ENCODE data around the gene PIR.

PIR gene

DNA sequence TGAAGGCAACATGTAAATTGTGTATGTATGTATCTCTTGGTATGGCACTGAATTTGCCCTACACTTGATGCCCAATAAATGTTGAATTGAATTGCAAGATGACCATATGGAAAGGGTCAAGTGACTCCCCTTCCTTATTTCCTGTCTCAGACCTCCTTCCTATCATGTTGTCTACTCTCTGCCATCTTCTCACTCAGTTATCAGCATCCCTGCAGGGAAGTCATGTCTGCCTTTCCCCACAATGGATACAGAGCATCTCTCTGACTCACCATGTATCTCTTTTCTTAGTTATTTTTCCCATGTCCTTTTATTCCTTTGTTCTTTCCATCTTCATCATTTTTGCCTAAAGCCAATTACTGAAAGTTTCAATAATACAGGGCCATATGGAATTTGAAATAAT, 30.0 kb upstream of the PIR start:
- Histone ChIP-seq H3K18ac (ENCODE audit: low read length) (no peak overlapping the region), H2BK15ac (replicated peaks; ENCODE audit: low read depth) (no peak overlapping the region), H3K79me1 (ENCODE audit: low read length) (no peaks in the 10 kb centered on the region), H3K4me3 (ENCODE audit: low read length) (no peak overlapping the region), H3K27me3 (ENCODE audit: insufficient read depth, low read length, poor library complexity) (no peaks in the 10 kb centered on the region), H2BK5ac (ENCODE audit: low read length) (no peak overlapping the region), H3K4ac (ENCODE audit: low read depth, low read length) (no peak overlapping the region), H2BK120ac (ENCODE audit: low read depth, low read length) (no peak overlapping the region), H3K79me2 (ENCODE audit: control insufficient read depth, insufficient read depth, low read length) (no peaks in the 10 kb centered on the region), H3K27ac (ENCODE audit: low read depth, low read length) (no peak overlapping the region), H2AK5ac (ENCODE audit: low read length) (no peak overlapping the region), H4K5ac (ENCODE audit: low read length) (no peak overlapping the region), H3K4me1 (ENCODE audit: control insufficient read depth, low read depth, low read length) (no peaks in the 10 kb centered on the region), H3K9ac (ENCODE audit: low read length) (no peak overlapping the region), H4K8ac (ENCODE audit: low read depth, low read length) (no peak overlapping the region), H3K36me3 (ENCODE audit: control insufficient read depth, insufficient read depth, low read length) (no peaks in the 10 kb centered on the region), H3K56ac (ENCODE audit: low read length) (no peak overlapping the region), H3K23ac (ENCODE audit: low read length) (no peak overlapping the region), H3K4me2 (ENCODE audit: low read length) (no peak overlapping the region)
- peak; percentile 18 for DNase-seq

- Histone ChIP-seq H3K27ac (ENCODE audit: low read depth, low read length) (no peak overlapping the region), H2BK5ac (ENCODE audit: low read length) (no peak overlapping the region), H3K4ac (ENCODE audit: low read depth, low read length) (no peak overlapping the region), H3K4me3 (ENCODE audit: low read length) (no peak overlapping the region), H3K27me3 (ENCODE audit: insufficient read depth, low read length, poor library complexity) (no peaks in the 10 kb centered on the region), H3K4me1 (ENCODE audit: control insufficient read depth, low read depth, low read length) (no peaks in the 10 kb centered on the region), H2BK15ac (replicated peaks; ENCODE audit: low read depth) (no peak overlapping the region), H3K36me3 (ENCODE audit: control insufficient read depth, insufficient read depth, low read length) (no peaks in the 10 kb centered on the region), H4K5ac (ENCODE audit: low read length) (no peak overlapping the region), H3K9ac (ENCODE audit: low read length) (no peak overlapping the region), H3K23ac (ENCODE audit: low read length) (no peak overlapping the region), H2AK5ac (ENCODE audit: low read length) (no peak overlapping the region), H3K4me2 (ENCODE audit: low read length) (no peak overlapping the region), H3K79me2 (ENCODE audit: control insufficient read depth, insufficient read depth, low read length) (no peaks in the 10 kb centered on the region), H3K79me1 (ENCODE audit: low read length) (no peaks in the 10 kb centered on the region), H3K18ac (ENCODE audit: low read length) (no peak overlapping the region), H2BK120ac (ENCODE audit: low read depth, low read length) (no peak overlapping the region), H3K56ac (ENCODE audit: low read length) (no peak overlapping the region), H4K8ac (ENCODE audit: low read depth, low read length) (no peak overlapping the region)
- DNase-seq: no peak
- WGBS (ENCODE audit: extremely low coverage, insufficient coverage, low lambda C conversion rate): no CpG with 5 or more reads among the region's 3 CpGs
These were observed 29.3 kb upstream of the PIR start for GRCh38 chrX:15522464-15522863.

DNA sequence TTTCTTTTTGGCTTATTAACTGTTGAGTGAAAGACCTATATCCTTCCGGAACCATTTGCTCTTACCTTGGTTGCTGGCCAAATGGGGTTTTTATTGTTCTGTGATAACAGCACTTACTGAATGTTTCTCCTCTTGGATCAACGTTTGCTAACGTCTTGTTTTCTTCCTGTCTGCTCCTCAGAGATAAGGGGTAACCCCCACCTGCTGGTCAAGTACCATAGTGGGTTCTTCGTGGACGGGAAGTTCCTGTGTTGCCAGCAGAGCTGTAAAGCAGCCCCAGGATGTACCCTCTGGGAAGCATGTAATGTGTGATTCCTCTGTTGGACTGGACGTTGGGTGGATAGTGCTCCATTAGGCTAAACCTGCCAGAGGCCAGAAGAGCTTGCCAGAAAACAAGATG, 22.8 kb upstream of the PIR start:
- Histone ChIP-seq H2AK5ac (ENCODE audit: low read length) (no peak overlapping the region), H2BK5ac (ENCODE audit: low read length) (no peak overlapping the region), H2BK15ac (replicated peaks; ENCODE audit: low read depth) (no peak overlapping the region), H3K18ac (ENCODE audit: low read length) (no peak overlapping the region), H3K4me3 (ENCODE audit: low read length) (no peak overlapping the region), H3K23ac (ENCODE audit: low read length) (no peak overlapping the region), H3K4ac (ENCODE audit: low read depth, low read length) (no peak overlapping the region), H4K8ac (ENCODE audit: low read depth, low read length) (no peak overlapping the region), H3K56ac (ENCODE audit: low read length) (no peak overlapping the region), H3K9ac (ENCODE audit: low read length) (no peak overlapping the region), H3K36me3 (ENCODE audit: control insufficient read depth, insufficient read depth, low read length) (no peaks in the 10 kb centered on the region), H3K79me2 (ENCODE audit: control insufficient read depth, insufficient read depth, low read length) (no peaks in the 10 kb centered on the region), H3K27me3 (ENCODE audit: insufficient read depth, low read length, poor library complexity) (no peaks in the 10 kb centered on the region), H3K27ac (ENCODE audit: low read depth, low read length) (no peak overlapping the region), H3K4me2 (ENCODE audit: low read length) (no peak overlapping the region), H3K79me1 (ENCODE audit: low read length) (no peaks in the 10 kb centered on the region), H2BK120ac (ENCODE audit: low read depth, low read length) (no peak overlapping the region), H3K4me1 (ENCODE audit: control insufficient read depth, low read depth, low read length) (no peaks in the 10 kb centered on the region), H4K5ac (ENCODE audit: low read length) (no peak overlapping the region)
- peak; percentile 59 for DNase-seq
- no CpG with 5 or more reads among the region's 6 CpGs for WGBS (ENCODE audit: extremely low coverage, insufficient coverage, low lambda C conversion rate)

DNA sequence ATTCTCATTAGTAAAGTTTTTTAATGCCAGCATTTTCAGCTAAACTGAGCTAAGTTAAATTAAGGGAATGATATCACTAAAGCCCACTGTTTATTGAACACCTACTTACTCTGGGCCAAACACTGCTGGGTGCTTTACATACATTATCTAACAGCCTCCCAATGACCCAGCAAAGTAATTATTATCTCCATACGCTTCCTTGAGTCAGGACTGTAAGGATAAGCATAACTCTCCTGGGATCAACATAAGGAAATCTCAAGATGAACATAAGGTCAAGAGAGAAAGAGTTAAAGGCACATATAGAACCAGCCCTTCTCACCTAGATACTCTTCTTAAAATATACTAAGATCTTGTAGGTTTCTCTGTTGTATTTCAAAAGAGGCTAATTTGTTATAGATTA, 21.1 kb upstream of the PIR start:
- Histone ChIP-seq H3K56ac (ENCODE audit: low read length) (no peak overlapping the region), H3K27ac (ENCODE audit: low read depth, low read length) (no peak overlapping the region), H3K36me3 (ENCODE audit: control insufficient read depth, insufficient read depth, low read length) (no peaks in the 10 kb centered on the region), H4K8ac (ENCODE audit: low read depth, low read length) (no peak overlapping the region), H4K5ac (ENCODE audit: low read length) (no peak overlapping the region), H2BK15ac (replicated peaks; ENCODE audit: low read depth) (no peak overlapping the region), H3K79me2 (ENCODE audit: control insufficient read depth, insufficient read depth, low read length) (no peaks in the 10 kb centered on the region), H3K4ac (ENCODE audit: low read depth, low read length) (no peak overlapping the region), H3K4me3 (ENCODE audit: low read length) (no peak overlapping the region), H2BK5ac (ENCODE audit: low read length) (no peak overlapping the region), H3K9ac (ENCODE audit: low read length) (no peak overlapping the region), H3K27me3 (ENCODE audit: insufficient read depth, low read length, poor library complexity) (no peaks in the 10 kb centered on the region), H3K23ac (ENCODE audit: low read length) (no peak overlapping the region), H2AK5ac (ENCODE audit: low read length) (no peak overlapping the region), H3K79me1 (ENCODE audit: low read length) (no peaks in the 10 kb centered on the region), H3K18ac (ENCODE audit: low read length) (no peak overlapping the region), H3K4me1 (ENCODE audit: control insufficient read depth, low read depth, low read length) (no peaks in the 10 kb centered on the region), H2BK120ac (ENCODE audit: low read depth, low read length) (no peak overlapping the region), H3K4me2 (ENCODE audit: low read length) (no peak overlapping the region)
- DNase-seq: no peak
- WGBS (ENCODE audit: extremely low coverage, insufficient coverage, low lambda C conversion rate): no CpG with 5 or more reads among the region's 1 CpG

DNA sequence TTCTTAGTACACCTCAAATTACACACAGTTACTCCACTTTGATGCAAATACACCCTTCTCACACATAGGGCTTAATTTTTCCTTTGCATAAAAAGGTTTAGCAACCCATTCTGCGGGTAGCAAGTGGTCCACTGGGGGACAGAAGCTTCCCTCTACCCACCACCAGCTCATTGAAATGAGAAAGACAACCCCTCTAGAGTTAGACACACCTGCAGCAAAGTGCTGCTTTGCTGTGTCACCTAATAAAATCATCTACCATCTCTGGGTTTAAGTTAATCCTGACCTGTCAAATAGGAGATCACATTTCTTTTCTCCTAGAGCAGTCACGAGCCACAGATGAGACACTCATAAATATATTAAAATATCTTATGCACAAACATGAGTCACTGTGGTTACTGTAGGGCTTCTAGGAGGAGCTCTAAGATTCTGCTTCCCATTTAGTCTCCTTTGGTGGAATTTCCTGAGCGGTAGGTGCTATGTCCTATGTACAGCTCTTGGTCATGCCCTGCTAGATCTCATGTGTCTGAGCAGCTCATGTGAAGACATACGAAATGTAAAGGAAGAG, 19.4 kb upstream of the PIR start:
- Histone ChIP-seq H3K4me3 (ENCODE audit: low read length) (no peak overlapping the region), H2BK5ac (ENCODE audit: low read length) (no peak overlapping the region), H3K4me1 (ENCODE audit: control insufficient read depth, low read depth, low read length) (no peaks in the 10 kb centered on the region), H3K79me1 (ENCODE audit: low read length) (no peaks in the 10 kb centered on the region), H3K56ac (ENCODE audit: low read length) (no peak overlapping the region), H3K27me3 (ENCODE audit: insufficient read depth, low read length, poor library complexity) (no peaks in the 10 kb centered on the region), H2AK5ac (ENCODE audit: low read length) (no peak overlapping the region), H3K4me2 (ENCODE audit: low read length) (no peak overlapping the region), H3K18ac (ENCODE audit: low read length) (no peak overlapping the region), H2BK15ac (replicated peaks; ENCODE audit: low read depth) (no peak overlapping the region), H3K27ac (ENCODE audit: low read depth, low read length) (no peak overlapping the region), H3K23ac (ENCODE audit: low read length) (no peak overlapping the region), H3K9ac (ENCODE audit: low read length) (no peak overlapping the region), H3K36me3 (ENCODE audit: control insufficient read depth, insufficient read depth, low read length) (no peaks in the 10 kb centered on the region), H4K5ac (ENCODE audit: low read length) (no peak overlapping the region), H3K79me2 (ENCODE audit: control insufficient read depth, insufficient read depth, low read length) (no peaks in the 10 kb centered on the region), H4K8ac (ENCODE audit: low read depth, low read length) (no peak overlapping the region), H2BK120ac (ENCODE audit: low read depth, low read length) (no peak overlapping the region), H3K4ac (ENCODE audit: low read depth, low read length) (no peak overlapping the region)
- no peak for DNase-seq
- no CpG with 5 or more reads among the region's 4 CpGs for WGBS (ENCODE audit: extremely low coverage, insufficient coverage, low lambda C conversion rate)

DNA sequence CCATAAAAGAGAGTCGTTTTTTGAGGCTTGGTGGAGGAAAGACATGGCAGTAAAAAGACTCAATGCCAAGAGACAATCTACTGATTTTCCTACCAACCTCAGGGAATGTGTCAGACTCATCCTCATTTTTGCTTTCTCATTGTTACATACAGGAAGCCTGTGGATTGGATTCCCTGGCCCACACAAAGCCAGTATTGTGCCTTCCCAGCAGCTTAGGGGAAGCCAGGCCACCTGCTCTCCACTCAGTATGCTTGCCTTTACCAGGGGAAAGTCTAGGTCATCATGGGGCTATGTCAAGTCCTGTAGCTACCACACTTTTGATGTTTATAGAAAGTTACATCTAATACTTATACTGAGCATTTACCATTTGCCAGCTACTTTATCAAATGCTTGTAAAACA, 18.4 kb upstream of the PIR start:
- no peaks in the 10 kb centered on the region for H3K36me3 ChIP-seq (ENCODE audit: control insufficient read depth, insufficient read depth, low read length)
- no peak overlapping the region for H2BK120ac ChIP-seq (ENCODE audit: low read depth, low read length)
- H3K23ac ChIP-seq (ENCODE audit: low read length): no peak overlapping the region
- H4K8ac ChIP-seq (ENCODE audit: low read depth, low read length): no peak overlapping the region
- H3K27me3 ChIP-seq (ENCODE audit: insufficient read depth, low read length, poor library complexity): no peaks in the 10 kb centered on the region
- no peak overlapping the region for H2BK5ac ChIP-seq (ENCODE audit: low read length)
- peak; percentile 21 for DNase-seq
- H3K56ac ChIP-seq (ENCODE audit: low read length): no peak overlapping the region
- no CpG with 5 or more reads among the region's 1 CpG for WGBS (ENCODE audit: extremely low coverage, insufficient coverage, low lambda C conversion rate)
- H3K79me2 ChIP-seq (ENCODE audit: control insufficient read depth, insufficient read depth, low read length): no peaks in the 10 kb centered on the region
- H3K18ac ChIP-seq (ENCODE audit: low read length): no peak overlapping the region
- H3K27ac ChIP-seq (ENCODE audit: low read depth, low read length): no peak overlapping the region
- no peak overlapping the region for H2AK5ac ChIP-seq (ENCODE audit: low read length)
- no peaks in the 10 kb centered on the region for H3K4me1 ChIP-seq (ENCODE audit: control insufficient read depth, low read depth, low read length)
- H3K79me1 ChIP-seq (ENCODE audit: low read length): no peaks in the 10 kb centered on the region
- H2BK15ac ChIP-seq (replicated peaks; ENCODE audit: low read depth): no peak overlapping the region
- no peak overlapping the region for H4K5ac ChIP-seq (ENCODE audit: low read length)
- no peak overlapping the region for H3K4me2 ChIP-seq (ENCODE audit: low read length)
- no peak overlapping the region for H3K4ac ChIP-seq (ENCODE audit: low read depth, low read length)
- H3K9ac ChIP-seq (ENCODE audit: low read length): no peak overlapping the region
- H3K4me3 ChIP-seq (ENCODE audit: low read length): no peak overlapping the region

Measured in mesendoderm (in vitro differentiated cells).